Endothelial cell of umbilical vein (primary cell): ENCODE results near the gene ALK. TPM values are rescaled to one million over a fixed set of nuclear protein-coding genes. Genes with fewer than 3 reads are reported as not detected.

Experiments
- BruUV-seq: library from RNA; stranded (reverse); fragments of 400-500 nt; replicated peaks from 2 replicates; lab custom pipeline; 2021; lab: Mats Ljungman, UMichigan
- CTCF ChIA-PET: fragments of 300-600, 350-600 bp; sonication (Branson Sonifier 250); formaldehyde crosslinking; loops from one replicate; lab custom pipeline; 2021; ENCODE audit warnings: antibody characterized with exemption, inconsistent platforms; lab: Charles Lee
- POLR2A ChIA-PET: fragments of 300-600, 350-600 bp; sonication (Branson Sonifier 250); formaldehyde crosslinking; loops from one replicate; lab custom pipeline; 2021; ENCODE audit warnings: antibody characterized with exemption, inconsistent platforms; lab: Charles Lee
- DNase-seq: peaks from one replicate; pipeline ENCODE4 v3.0.0-alpha.2; 2011; ENCODE audit warnings: low read depth, low spot score
- FAIRE-seq: peaks from 2 replicates; lab custom pipeline; 2011; peaks lifted over from hg19 to GRCh38; lab: Jason Lieb, UNC
- H2AFZ ChIP-seq: 2 replicates; pipeline ENCODE4 v1.6.0; 2012; ENCODE audit warnings: low read depth, low read length, control low read depth, inconsistent platforms
- H3K27ac ChIP-seq: 2 replicates; pipeline ENCODE4 v1.5.1; 2011; ENCODE audit warnings: low read depth, mild to moderate bottlenecking, control low read depth, low read length, moderate library complexity; ENCODE audit not compliant: insufficient read depth
- H3K27me3 ChIP-seq, 2 experiments: 2 replicates each; pipeline versions ENCODE4 v1.6.0 to v1.6.1; 2011; ENCODE audit warnings: low read length in 2 of 2, mixed read lengths in 1 of 2; ENCODE audit not compliant: control insufficient read depth in 2 of 2, insufficient read depth in 2 of 2
- H3K36me3 ChIP-seq, 2 experiments: 2 replicates in 1 of 2; 3 replicates in 1 of 2; pipeline ENCODE4 v1.5.1; 2011; ENCODE audit warnings: low read length in 2 of 2, mild to moderate bottlenecking in 1 of 2, moderate library complexity in 1 of 2; ENCODE audit not compliant: control insufficient read depth in 2 of 2, insufficient read depth in 2 of 2; ENCODE audit errors: extremely low read depth in 1 of 2
- H3K4me1 ChIP-seq: 3 replicates; pipeline ENCODE4 v1.5.1; 2011; ENCODE audit warnings: mild to moderate bottlenecking, low read length; ENCODE audit not compliant: control insufficient read depth, insufficient read depth; ENCODE audit errors: extremely low read depth
- H3K4me2 ChIP-seq: 2 replicates; pipeline ENCODE4 v1.6.1; 2011; ENCODE audit warnings: low read length, control low read depth, mixed read lengths; ENCODE audit not compliant: insufficient read depth
- H3K4me3 ChIP-seq, 3 experiments: fragments of 200-600 bp in 1 of 3; sonication (generic), shearing (Covaris generic) in 1 of 3; replicated peaks in 1 of 3; 2 replicates each; pipeline ENCODE4 v1.5.1; 2011 to 2016; ENCODE audit warnings: control low read depth in 3 of 3, low read length in 3 of 3, mild to moderate bottlenecking in 2 of 3, inconsistent platforms in 1 of 3, low read depth in 1 of 3, moderate library complexity in 1 of 3; ENCODE audit not compliant: insufficient read depth in 1 of 3
- H3K79me2 ChIP-seq: 2 replicates; pipeline ENCODE4 v1.6.0; 2012; ENCODE audit warnings: low read length, inconsistent platforms; ENCODE audit not compliant: control insufficient read depth, insufficient read depth
- H3K9ac ChIP-seq: replicated peaks from 2 replicates; pipeline ENCODE3; 2011; ENCODE audit warnings: low read length, control low read depth; ENCODE audit not compliant: insufficient read depth; ENCODE audit errors: extremely low read depth
- H3K9me1 ChIP-seq: replicated peaks from 3 replicates; pipeline ENCODE4 v1.6.0; 2011; ENCODE audit warnings: mild to moderate bottlenecking, low read length; ENCODE audit not compliant: control insufficient read depth, insufficient read depth; ENCODE audit errors: extremely low read depth
- H3K9me3 ChIP-seq: replicated peaks from 2 replicates; pipeline ENCODE4 v1.5.1; 2012; ENCODE audit warnings: low read length, inconsistent platforms; ENCODE audit not compliant: control insufficient read depth, insufficient read depth
- H4K20me1 ChIP-seq: replicated peaks from 2 replicates; pipeline ENCODE3; 2011; ENCODE audit warnings: mild to moderate bottlenecking, low read length; ENCODE audit not compliant: control insufficient read depth, insufficient read depth; ENCODE audit errors: extremely low read depth
- EZH2 ChIP-seq: IDR thresholded peaks from 2 replicates; pipeline ENCODE4 v1.6.1; 2012; ENCODE audit warnings: borderline replicate concordance, low read depth, mild to moderate bottlenecking, moderate library complexity, low read length, inconsistent platforms; ENCODE audit not compliant: severe bottlenecking
- FOS ChIP-seq: IDR thresholded peaks from 2 replicates; pipeline ENCODE4 v1.6.1; 2011; ENCODE audit warnings: mild to moderate bottlenecking, low read length, moderate library complexity, borderline replicate concordance; ENCODE audit not compliant: insufficient read depth
- GATA2 ChIP-seq: IDR thresholded peaks from 2 replicates; pipeline ENCODE4 v1.7.0; 2011; ENCODE audit warnings: low read depth, mild to moderate bottlenecking, moderate library complexity, mixed read lengths, low read length; ENCODE audit not compliant: insufficient read length, insufficient read depth
- JUN ChIP-seq: IDR thresholded peaks from 2 replicates; pipeline ENCODE4 v1.6.1; 2011; ENCODE audit warnings: borderline replicate concordance, low read depth; ENCODE audit not compliant: insufficient read length, insufficient read depth
- MAX ChIP-seq: IDR thresholded peaks from 2 replicates; pipeline ENCODE4 v1.6.1; 2011; ENCODE audit not compliant: insufficient read depth, insufficient read length
- MYC ChIP-seq: IDR thresholded peaks from one replicate; pipeline ENCODE4 v1.6.1; 2011; ENCODE audit warnings: mild to moderate bottlenecking, low read depth, low read length
- POLR2A ChIP-seq: IDR thresholded peaks from 2 replicates; pipeline ENCODE4 v1.6.1; 2012; ENCODE audit warnings: low read depth, mild to moderate bottlenecking, control low read depth, low read length
- POLR2AphosphoS5 ChIP-seq: IDR thresholded peaks from 2 replicates; pipeline ENCODE4 v1.6.1; 2012; ENCODE audit warnings: low read depth, mild to moderate bottlenecking, control low read depth, low read length, moderate library complexity; ENCODE audit not compliant: insufficient read depth
- dilution Hi-C: fragments of 300-500 bp; cut with MboI; formaldehyde crosslinking; loops from one replicate; pipeline ENCODE4 v1.15.0; 2019; ENCODE audit warnings: low sequenced_read_pairs; ENCODE audit not compliant: extremely low pct_ligation_motif_present
- intact Hi-C: fragments of 100-400 bp; cut with micrococcal nuclease; formaldehyde crosslinking; loops from one replicate; pipeline ENCODE4 v1.10.0; 2022
- polyA plus RNA-seq, 4 experiments: library from polyadenylated mRNA; depleted of rRNA in 3 of 4; stranded (reverse) in 3 of 4; unstranded in 1 of 4; fragments of >200 nt; gene quantifications; 2 replicates each; pipeline versions ENCODE4 v1.2.1 to v1.2.3, GENCODE V29; 2011 to 2012; ENCODE audit warnings: missing spikeins in 1 of 4
- total RNA-seq: library from RNA; stranded (reverse); gene quantifications from 2 replicates; pipeline ENCODE4 v1.2.3, GENCODE V29; 2021
- TF ChIP-seq, protein P1 (sequence below), 2 donors: IDR thresholded peaks; 1 replicate in 1 of 2; 2 replicates in 1 of 2; pipeline ENCODE4 v1.5.1; 2011; ENCODE audit warnings: low read length in 2 of 2, mild to moderate bottlenecking in 2 of 2, moderate library complexity in 2 of 2, control low read depth in 1 of 2, inconsistent platforms in 1 of 2, low read depth in 1 of 2; ENCODE audit not compliant: insufficient read depth in 1 of 2; ENCODE audit errors: extremely low read depth in 1 of 2

The ALK gene
- total and polyA plus RNA-seq, 2 donors (not counting 3 experiments of a cell fraction or from before 2014, with no cell fraction given), result not detected

- H4K20me1 ChIP-seq, result no peaks in the 10 kb centered on the region
- BruUV-seq, result no TSS peak
- ChIA-PET CTCF (no interaction called here), POLR2A (no interaction called here)
- H2AFZ ChIP-seq, result no peak overlapping the region
- intact Hi-C loops (no loop called here), dilution Hi-C loops (no loop called here)
- no peak overlapping the region for H3K4me3 ChIP-seq
- peaks cover 2% of the 10 kb centered on the region for H3K9me3 ChIP-seq
- no peak for FAIRE-seq
- H3K9ac ChIP-seq, result no peak overlapping the region
- no peak overlapping the region for H3K27ac ChIP-seq
- H3K9me1 ChIP-seq, result no peaks in the 10 kb centered on the region
- H3K79me2 ChIP-seq, result no peaks in the 10 kb centered on the region
- no peaks in the 10 kb centered on the region for H3K27me3 ChIP-seq
- no peaks in the 10 kb centered on the region for H3K36me3 ChIP-seq
- H3K4me2 ChIP-seq, result no peak overlapping the region
- no peak for DNase-seq
- TF ChIP-seq MYC (no peak), EZH2 (no peak), POLR2A (no peak), FOS (no peak), GATA2 (no peak), POLR2AphosphoS5 (no peak), JUN (no peak), MAX (no peak)
- TF ChIP-seq, protein P1, sequence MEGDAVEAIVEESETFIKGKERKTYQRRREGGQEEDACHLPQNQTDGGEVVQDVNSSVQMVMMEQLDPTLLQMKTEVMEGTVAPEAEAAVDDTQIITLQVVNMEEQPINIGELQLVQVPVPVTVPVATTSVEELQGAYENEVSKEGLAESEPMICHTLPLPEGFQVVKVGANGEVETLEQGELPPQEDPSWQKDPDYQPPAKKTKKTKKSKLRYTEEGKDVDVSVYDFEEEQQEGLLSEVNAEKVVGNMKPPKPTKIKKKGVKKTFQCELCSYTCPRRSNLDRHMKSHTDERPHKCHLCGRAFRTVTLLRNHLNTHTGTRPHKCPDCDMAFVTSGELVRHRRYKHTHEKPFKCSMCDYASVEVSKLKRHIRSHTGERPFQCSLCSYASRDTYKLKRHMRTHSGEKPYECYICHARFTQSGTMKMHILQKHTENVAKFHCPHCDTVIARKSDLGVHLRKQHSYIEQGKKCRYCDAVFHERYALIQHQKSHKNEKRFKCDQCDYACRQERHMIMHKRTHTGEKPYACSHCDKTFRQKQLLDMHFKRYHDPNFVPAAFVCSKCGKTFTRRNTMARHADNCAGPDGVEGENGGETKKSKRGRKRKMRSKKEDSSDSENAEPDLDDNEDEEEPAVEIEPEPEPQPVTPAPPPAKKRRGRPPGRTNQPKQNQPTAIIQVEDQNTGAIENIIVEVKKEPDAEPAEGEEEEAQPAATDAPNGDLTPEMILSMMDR (IDR thresholded peaks at IDR 0.05; ENCODE audit: extremely low read depth in 1 of 2, insufficient read depth in 1 of 2, low read depth in 1 of 2, low read length in 2 of 2), result no peak
- H3K4me1 ChIP-seq, result no peaks in the 10 kb centered on the region
These were observed 331.2 kb downstream of the ALK start for GRCh38 chr2:29590211-29590610.
